SK-N-SH (cell line): Measurements from ENCODE around the gene INS. TPM values are rescaled to one million over a fixed set of nuclear protein-coding genes. Genes with fewer than 3 reads are reported as not detected.

ENCODE experiments used
- CTCF ChIA-PET: fragments of 300-600, 350-600 bp; formaldehyde crosslinking; extraction: SDS; loops from one replicate; lab custom pipeline; 2021; lab: Yijun Ruan, JAX
- POLR2A ChIA-PET: fragments of 350-600 bp; sonication (Branson Sonifier 250); formaldehyde crosslinking; extraction: SDS; loops from one replicate; lab custom pipeline; 2020; ENCODE audit warnings: antibody characterized with exemption, inconsistent platforms; lab: Yijun Ruan, JAX
- DNase-seq: peaks from one replicate; pipeline ENCODE4 v3.0.0; 2012
- H2AFZ ChIP-seq: fragments of 200-600 bp; sonication (generic); 2 replicates; pipeline ENCODE4 v1.8.1; 2016; ENCODE audit warnings: antibody characterized with exemption, mild to moderate bottlenecking, low read depth
- H3F3A ChIP-seq: fragments of 200-600 bp; sonication (generic); replicated peaks from 2 replicates; pipeline ENCODE3; 2016; ENCODE audit warnings: antibody characterized with exemption, mild to moderate bottlenecking; ENCODE audit not compliant: insufficient read depth
- H3K27ac ChIP-seq, 2 experiments: fragments of 200-500 bp in 1 of 2; fragments of 200-600 bp in 1 of 2; sonication (Bioruptor generic) in 1 of 2; sonication (generic), shearing (Covaris generic) in 1 of 2; 2 replicates each; pipeline versions ENCODE4 v1.5.1 to v1.6.1; 2014 to 2016; ENCODE audit warnings: low read depth in 2 of 2, inconsistent platforms in 1 of 2, low read length in 1 of 2, mild to moderate bottlenecking in 1 of 2, mixed read lengths in 1 of 2
- H3K27me3 ChIP-seq: fragments of 200-600 bp; sonication (generic), shearing (Covaris generic); 2 replicates; pipeline ENCODE4 v1.6.1; 2016; ENCODE audit warnings: mixed run types; ENCODE audit not compliant: insufficient read depth
- H3K36me3 ChIP-seq, 2 experiments: fragments of 200-500 bp in 1 of 2; fragments of 200-600 bp in 1 of 2; sonication (Bioruptor generic) in 1 of 2; sonication (generic) in 1 of 2; replicated peaks in 1 of 2; 2 replicates each; pipeline versions ENCODE3 to v1.5.1; 2014 to 2016; ENCODE audit warnings: low read length in 1 of 2, mild to moderate bottlenecking in 1 of 2; ENCODE audit not compliant: insufficient read depth in 2 of 2, control insufficient read depth in 1 of 2
- H3K4me1 ChIP-seq, 2 experiments: fragments of 200-500 bp in 1 of 2; fragments of 200-600 bp in 1 of 2; sonication (Bioruptor generic) in 1 of 2; sonication (generic), shearing (Covaris generic) in 1 of 2; 2 replicates each; pipeline versions ENCODE4 v1.5.1 to v1.6.1; 2014 to 2016; ENCODE audit warnings: low read depth in 1 of 2, low read length in 1 of 2, mixed run types in 1 of 2; ENCODE audit not compliant: insufficient read depth in 2 of 2, control insufficient read depth in 1 of 2
- H3K4me2 ChIP-seq: fragments of 200-600 bp; sonication (generic), shearing (Covaris generic); 2 replicates; pipeline ENCODE4 v1.6.1; 2017; ENCODE audit warnings: mixed run types
- H3K4me3 ChIP-seq, 2 experiments: fragments of 200-500 bp in 1 of 2; fragments of 200-600 bp in 1 of 2; sonication (Bioruptor generic) in 1 of 2; sonication (generic), shearing (Covaris generic) in 1 of 2; 2 replicates each; pipeline versions ENCODE4 v1.5.1 to v1.8.1; 2014 to 2016; ENCODE audit warnings: low read depth in 2 of 2, inconsistent platforms in 1 of 2, low read length in 1 of 2, mild to moderate bottlenecking in 1 of 2, mixed read lengths in 1 of 2, moderate library complexity in 1 of 2
- H3K79me2 ChIP-seq: fragments of 200-600 bp; sonication (generic); 2 replicates; pipeline ENCODE4 v1.8.1; 2017; ENCODE audit warnings: mild to moderate bottlenecking; ENCODE audit not compliant: insufficient read depth
- H3K9ac ChIP-seq: fragments of 200-600 bp; sonication (generic); 2 replicates; pipeline ENCODE4 v1.6.1; 2017; ENCODE audit warnings: mixed run types
- H3K9me2 ChIP-seq: fragments of 200-600 bp; sonication (generic); 2 replicates; pipeline ENCODE4 v1.6.1; 2017; ENCODE audit warnings: mixed run types
- H3K9me3 ChIP-seq: fragments of 200-600 bp; sonication (generic); 2 replicates; pipeline ENCODE4 v1.6.1; 2017; ENCODE audit warnings: mixed run types, mild to moderate bottlenecking, moderate library complexity
- H4K20me1 ChIP-seq: fragments of 200-600 bp; sonication (generic); 2 replicates; pipeline ENCODE4 v1.6.1; 2017; ENCODE audit warnings: mild to moderate bottlenecking, mixed run types; ENCODE audit not compliant: insufficient read depth
- CHD2 ChIP-seq: fragments of 150-350 bp; IDR thresholded peaks from 2 replicates; pipeline ENCODE4 v1.6.1; 2018; ENCODE audit warnings: low read length; ENCODE audit not compliant: partially characterized antibody
- ELF1 ChIP-seq: IDR thresholded peaks from 2 replicates; pipeline ENCODE4 v1.4.0; 2012
- EZH2phosphoT487 ChIP-seq: fragments of 200-600 bp; sonication (generic); IDR thresholded peaks from 2 replicates; pipeline ENCODE4 v1.6.1; 2017; ENCODE audit warnings: low read depth, mixed run types, mild to moderate bottlenecking, antibody characterized with exemption, moderate library complexity, borderline replicate concordance
- GABPA ChIP-seq: IDR thresholded peaks from 2 replicates; pipeline ENCODE4 v1.4.0; 2012; ENCODE audit warnings: low read depth, mild to moderate bottlenecking
- JUND ChIP-seq: IDR thresholded peaks from 2 replicates; pipeline ENCODE4 v1.4.0; 2012
- MXI1 ChIP-seq: IDR thresholded peaks from 2 replicates; pipeline ENCODE4 v1.6.1; 2012; ENCODE audit warnings: mild to moderate bottlenecking, low read depth, low read length, improper control_type of control experiment
- NRF1 ChIP-seq: IDR thresholded peaks from 2 replicates; pipeline ENCODE4 v1.6.1; 2012; ENCODE audit warnings: low read depth, mild to moderate bottlenecking, low read length
- POLR2AphosphoS5 ChIP-seq: IDR thresholded peaks from 2 replicates; pipeline ENCODE4 v1.6.1; 2012; ENCODE audit warnings: low read depth, low read length
- TCF12 ChIP-seq: IDR thresholded peaks from 2 replicates; pipeline ENCODE4 v1.4.0; 2012
- TEAD4 ChIP-seq: IDR thresholded peaks from 2 replicates; pipeline ENCODE4 v1.4.0; 2012; ENCODE audit warnings: mild to moderate bottlenecking, borderline replicate concordance; ENCODE audit not compliant: insufficient read depth
- WGBS: methylation state at CpG from one replicate; pipeline ENCODE4 v1.1.6; 2017; ENCODE audit warnings: low lambda C conversion rate; 5-methylcytosine and 5-hydroxymethylcytosine counted together
- polyA plus RNA-seq, 3 experiments: library from polyadenylated mRNA; depleted of rRNA; stranded (reverse); fragments of >200 nt; gene quantifications; 2 replicates each; pipeline ENCODE4 v1.2.3, GENCODE V29; 2012
- small RNA-seq, 7 experiments: library from RNA; depleted of rRNA; stranded (forward); fragments of <200 nt; gene quantifications; one replicate each; pipeline ENCODE3, GENCODE V24; 2012
- TF ChIP-seq, protein P1 (sequence below): IDR thresholded peaks from 2 replicates; pipeline ENCODE4 v1.4.0; 2012; ENCODE audit warnings: low read depth

INS gene
- polyA plus RNA-seq, 1 of the 3 experiments (the other 2 are of a cell fraction): not detected

GRCh38 chr11:2110521-2110920, 50.5 kb downstream of the INS start:
- H4K20me1 ChIP-seq: no peaks in the 10 kb centered on the region
- ChIA-PET CTCF (interaction anchor here (1.1 to 2.3 kb wide), 2 partner anchors 9 to 73 kb away, joined by 4 to 10 read pairs; no protein-coding TSS in a partner anchor), POLR2A (no interaction called here)
- no peak overlapping the region for H3K4me2 ChIP-seq
- 62% methylated on average over 12 of the region's 12 CpGs for WGBS
- H3K4me3 ChIP-seq: no peak overlapping the region
- no peak for TF ChIP-seq TCF12
- no peak for TF ChIP-seq CHD2
- TF ChIP-seq POLR2AphosphoS5: no peak
- TF ChIP-seq, protein P1, sequence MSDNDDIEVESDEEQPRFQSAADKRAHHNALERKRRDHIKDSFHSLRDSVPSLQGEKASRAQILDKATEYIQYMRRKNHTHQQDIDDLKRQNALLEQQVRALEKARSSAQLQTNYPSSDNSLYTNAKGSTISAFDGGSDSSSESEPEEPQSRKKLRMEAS: no peak
- no peak for TF ChIP-seq JUND
- TF ChIP-seq MXI1: no peak
- TF ChIP-seq ELF1: no peak
- TF ChIP-seq EZH2phosphoT487: no peak
- TF ChIP-seq NRF1: no peak
- no peak for TF ChIP-seq GABPA
- no peak for TF ChIP-seq TEAD4
- no peak overlapping the region for H2AFZ ChIP-seq
- DNase-seq: no peak
- H3K27me3 ChIP-seq: no peaks in the 10 kb centered on the region
- no peak overlapping the region for H3K9ac ChIP-seq
- no peaks in the 10 kb centered on the region for H3K9me3 ChIP-seq
- H3K27ac ChIP-seq: no peak overlapping the region
- peaks cover 0 to 4% of the 10 kb centered on the region in 2 experiments; a peak in 1 of 4 replicates for H3K4me1 ChIP-seq
- H3F3A ChIP-seq: no peaks in the 10 kb centered on the region
- no peaks in the 10 kb centered on the region for H3K79me2 ChIP-seq
- H3K9me2 ChIP-seq: no peaks in the 10 kb centered on the region
- no peaks in the 10 kb centered on the region for H3K36me3 ChIP-seq

Small RNAs within 50 kb of the gene (small RNA-seq; reads per million reads assigned to genes)
- 0 reads per million in 7 experiments for gene MIR4686
- gene MIR483: 0 reads per million in 7 experiments

Other genes with a start within 250 kb of the INS start
- not detected in 2 replicates for gene TNNT3, start 241.5 kb downstream of the INS start, polyA plus RNA-seq (2012; rRNA removed)
- gene MRPL23, start 213.9 kb downstream of the INS start, polyA plus RNA-seq (2012; rRNA removed): 226 and 264 TPM in 2 replicates
- gene H19, start 163.4 kb downstream of the INS start, polyA plus RNA-seq (2012; rRNA removed): 3.7 and 4.6 TPM in 2 replicates
- 0.05 TPM in 1 of 2 replicates, not detected in the other for gene IGF2, start 21.8 kb downstream of the INS start, polyA plus RNA-seq (2012; rRNA removed)
- gene TH, start 10.6 kb upstream of the INS start, polyA plus RNA-seq (2012; rRNA removed): not detected in 2 replicates
- gene ASCL2, start 109.4 kb upstream of the INS start, polyA plus RNA-seq (2012; rRNA removed): not detected in 2 replicates
- gene C11orf21, start 140.7 kb upstream of the INS start, polyA plus RNA-seq (2012; rRNA removed): 0.03 and 0.06 TPM in 2 replicates
- 0.12 and 0.18 TPM in 2 replicates for gene TSPAN32, start 140.8 kb upstream of the INS start, polyA plus RNA-seq (2012; rRNA removed)
- 373 and 517 TPM in 2 replicates for gene CD81, start 216.1 kb upstream of the INS start, polyA plus RNA-seq (2012; rRNA removed)
- 45.1 and 45.3 TPM in 2 replicates for gene TSSC4, start 239.5 kb upstream of the INS start, polyA plus RNA-seq (2012; rRNA removed)